Activated naive CD4-positive, alpha-beta T cell treated with Interleukin-2 at 50 U/mL for 16 hours (primary cell): ENCODE results near the gene DLG1.

Source experiments
- DNase-seq: peaks from one replicate; pipeline ENCODE4 v3.0.0-alpha.2; 2020

DLG1 gene

GRCh38 chr3:197026481-197026866 lies 271.9 kb downstream of the DLG1 start:
- DNase-seq: no peak

GRCh38 chr3:197025736-197026480 lies 272.5 kb downstream of the DLG1 start:
- DNase-seq: no peak

DNA sequence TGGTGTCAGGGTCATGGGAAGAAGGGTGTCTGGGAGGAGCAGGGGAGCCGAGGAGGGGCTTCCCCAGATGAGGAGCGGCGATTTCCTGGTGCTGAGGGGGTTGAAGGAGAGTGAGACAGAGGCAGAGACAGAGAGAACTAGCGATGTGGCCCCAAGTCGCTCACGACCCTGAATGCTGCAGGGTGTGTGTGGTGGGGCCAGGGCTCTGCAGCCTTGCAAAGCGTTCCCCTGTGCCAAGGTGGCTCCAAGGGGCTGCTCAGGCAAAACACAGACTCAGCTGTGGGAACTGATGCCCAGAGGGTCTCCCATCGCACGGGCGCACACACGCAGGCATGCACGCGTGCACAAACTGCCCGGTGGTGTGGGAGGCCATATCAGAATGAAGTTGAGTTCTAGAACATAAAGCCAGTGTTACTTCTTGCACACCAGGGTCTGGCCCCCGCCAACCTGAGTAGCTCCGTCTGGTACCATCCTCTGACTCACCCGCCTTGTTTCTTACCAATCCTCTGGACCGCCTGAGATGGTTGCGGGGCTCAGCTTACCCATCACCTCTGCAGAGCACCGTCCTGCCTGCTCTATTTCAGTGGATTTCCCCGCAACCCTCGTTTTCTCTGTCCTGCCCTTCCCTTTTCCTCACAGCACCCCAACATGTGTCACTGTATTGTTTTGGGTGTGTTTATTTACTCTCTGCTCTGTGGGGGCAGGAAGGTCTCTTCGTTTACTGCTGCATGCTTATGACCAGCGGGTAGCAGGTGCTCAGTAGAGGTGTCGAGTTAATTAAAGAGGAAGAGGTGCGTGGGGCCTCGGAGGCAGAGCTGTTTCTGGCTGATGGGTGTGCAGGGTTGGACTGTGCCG lies 273.3 kb downstream of the DLG1 start:
- no peak for DNase-seq

DNA sequence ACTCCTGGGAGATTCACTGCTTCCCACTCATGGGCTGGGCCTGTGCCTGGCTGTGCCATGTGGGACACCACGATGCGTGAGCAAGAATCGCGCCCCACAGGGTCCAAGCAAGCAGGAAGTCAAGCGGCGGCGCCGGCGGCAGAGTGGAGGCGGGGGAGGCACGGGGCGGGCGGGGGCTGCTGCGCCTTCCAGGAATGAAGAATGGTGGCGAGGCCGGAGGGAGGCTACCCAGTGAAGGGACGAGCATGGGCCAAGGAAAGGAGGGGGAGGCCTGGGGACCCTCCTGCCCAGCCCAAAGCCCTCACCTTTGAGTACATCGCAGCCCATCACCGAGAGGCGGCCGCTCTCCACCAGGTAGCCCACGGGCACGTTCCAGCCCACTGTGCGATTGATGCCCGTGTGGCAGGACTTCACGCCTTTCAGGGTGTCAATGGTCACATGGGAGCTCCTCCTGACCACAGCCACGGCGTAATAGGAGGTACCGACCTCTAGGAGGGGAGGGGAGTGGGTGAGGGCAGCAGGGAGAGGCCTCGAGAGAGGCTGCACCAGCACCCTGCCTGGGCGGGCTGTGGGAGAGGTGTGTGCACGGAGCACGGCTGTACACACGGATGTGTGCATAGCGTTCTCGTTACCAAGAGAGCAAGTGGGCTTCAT lies 274.3 kb downstream of the DLG1 start:
- DNase-seq: no peak

DNA sequence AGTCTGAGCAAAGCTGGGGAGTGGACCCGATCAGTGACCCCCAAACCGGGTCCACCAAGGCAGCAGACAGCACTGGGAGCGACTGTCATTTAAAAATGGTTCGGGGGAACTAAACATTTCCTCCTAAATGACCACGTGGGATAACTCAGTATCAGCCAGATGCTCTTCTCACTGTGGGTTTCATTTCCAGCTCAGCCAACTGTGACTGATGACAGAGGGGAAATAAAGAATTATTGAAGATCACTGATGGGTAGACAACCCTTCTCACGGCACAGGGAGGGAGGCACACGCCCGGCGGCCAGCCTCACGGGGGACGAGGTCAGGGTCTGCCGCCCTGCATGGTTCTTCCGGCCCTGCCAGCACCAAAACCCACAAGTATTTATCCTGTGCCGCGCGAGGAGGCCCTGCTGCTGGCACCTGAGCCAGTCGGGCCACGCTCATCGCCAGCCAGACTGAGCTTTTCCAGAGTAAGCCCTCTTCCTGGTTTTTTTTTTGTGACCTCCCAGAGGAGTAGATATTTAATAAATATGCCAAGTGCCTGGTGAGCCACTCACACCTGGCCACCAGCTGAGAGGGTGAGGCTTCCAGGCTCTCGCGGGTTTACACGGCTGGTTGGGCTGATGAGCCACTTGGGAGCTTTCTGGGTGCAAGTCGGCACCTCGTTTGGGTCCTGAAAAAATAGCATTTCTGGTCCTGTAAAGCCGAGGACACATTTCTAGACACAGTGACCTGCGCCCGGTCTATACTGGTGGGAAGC lies 275.0 kb downstream of the DLG1 start:
- DNase-seq: no peak

GRCh38 chr3:197022405-197023231 lies 275.8 kb downstream of the DLG1 start:
- DNase-seq: no peak

DNA sequence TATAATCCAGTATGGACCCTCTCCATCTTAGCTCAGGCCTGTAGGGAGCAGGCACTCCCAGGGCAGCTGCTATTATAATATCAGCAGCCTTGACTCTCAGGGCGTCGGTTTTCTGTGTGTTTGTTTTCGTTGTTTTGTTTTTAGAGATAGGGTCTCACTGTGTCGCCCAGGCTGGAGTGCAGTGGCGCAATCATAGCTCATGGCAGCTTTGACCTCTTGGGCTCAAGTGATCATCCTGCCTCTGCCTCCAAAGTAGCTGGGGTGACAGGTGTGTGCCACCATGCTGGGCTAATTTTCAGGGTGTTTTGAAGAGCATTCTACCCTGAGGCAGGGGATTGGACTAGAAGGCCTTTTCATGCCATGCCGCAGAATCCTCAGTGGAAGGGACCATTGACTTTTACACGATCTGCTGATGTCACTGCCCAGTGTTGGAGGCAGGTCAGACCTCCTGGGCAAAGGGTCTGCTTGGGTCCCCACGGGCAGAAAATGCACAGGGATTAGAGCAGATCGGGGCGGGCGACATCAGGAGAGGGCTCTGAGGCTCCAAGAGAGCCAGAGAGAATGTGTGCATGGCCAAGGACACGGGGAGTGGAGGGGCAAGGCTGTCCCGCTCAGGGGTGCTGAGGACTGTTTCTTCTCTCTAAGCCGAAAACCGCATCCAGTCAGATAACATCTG lies 276.5 kb downstream of the DLG1 start:
- DNase-seq: no peak

DNA sequence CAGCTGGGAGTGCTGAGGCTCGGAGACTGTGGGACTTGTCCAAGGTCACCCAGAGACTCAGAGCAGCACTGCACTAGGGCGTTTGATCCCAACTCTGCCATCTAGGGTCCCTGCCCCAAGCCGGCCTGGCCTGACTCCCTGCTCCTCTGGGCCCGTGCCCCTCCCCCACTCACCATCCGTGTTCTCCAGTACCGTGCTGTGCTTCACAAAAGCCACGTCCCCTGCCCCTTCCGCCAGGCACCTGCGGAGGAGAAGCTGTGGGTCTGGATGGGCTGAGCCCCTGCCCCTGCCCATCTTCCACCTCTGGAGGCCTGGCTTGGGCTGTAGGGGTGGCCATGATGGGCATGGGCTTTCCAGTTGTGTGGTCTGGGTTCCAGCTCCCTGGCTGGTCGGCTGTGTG lies 277.2 kb downstream of the DLG1 start:
- no peak for DNase-seq

DNA sequence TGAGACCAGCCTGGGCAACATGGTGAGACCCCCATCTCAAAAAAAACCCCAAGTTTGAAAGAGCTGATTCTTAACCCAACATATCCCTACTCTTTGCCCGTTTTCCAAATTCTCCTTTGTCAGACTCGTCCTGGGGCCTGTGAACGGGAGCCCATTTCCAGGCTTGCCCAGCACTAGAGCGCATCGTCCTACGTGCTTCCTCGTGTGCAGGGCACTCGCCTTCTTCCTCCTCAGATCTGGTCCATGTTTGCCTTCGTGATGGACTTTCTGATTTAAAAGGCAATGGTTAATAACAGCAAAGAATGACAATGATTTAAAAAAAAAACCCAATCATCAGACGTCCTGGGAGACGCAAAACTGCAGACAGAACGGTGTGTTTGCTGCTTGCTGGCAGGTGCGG lies 278.9 kb downstream of the DLG1 start:
- no peak for DNase-seq

DNA sequence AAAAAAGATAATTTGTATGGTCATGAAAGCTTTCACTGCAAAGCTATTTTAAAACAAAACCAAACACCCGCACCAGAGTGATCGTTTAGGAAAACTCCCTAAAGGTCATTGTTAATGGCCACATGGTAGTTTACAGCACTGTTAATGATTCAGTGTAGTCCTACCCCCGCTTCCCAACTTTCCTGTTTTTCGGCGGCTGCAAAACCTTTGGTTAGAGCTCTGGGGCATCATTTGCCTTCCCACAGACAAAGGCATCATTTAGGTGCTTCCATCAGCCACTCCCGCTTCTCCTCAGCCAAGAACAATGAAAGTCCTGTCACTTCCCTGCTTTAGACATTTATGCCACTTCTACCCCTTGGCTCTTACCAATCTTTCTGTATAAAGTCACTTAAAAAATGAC lies 279.4 kb downstream of the DLG1 start:
- DNase-seq: no peak

- no peak for DNase-seq
These were observed 281.4 kb downstream of the DLG1 start for GRCh38 chr3:197017003-197017402.

DNA sequence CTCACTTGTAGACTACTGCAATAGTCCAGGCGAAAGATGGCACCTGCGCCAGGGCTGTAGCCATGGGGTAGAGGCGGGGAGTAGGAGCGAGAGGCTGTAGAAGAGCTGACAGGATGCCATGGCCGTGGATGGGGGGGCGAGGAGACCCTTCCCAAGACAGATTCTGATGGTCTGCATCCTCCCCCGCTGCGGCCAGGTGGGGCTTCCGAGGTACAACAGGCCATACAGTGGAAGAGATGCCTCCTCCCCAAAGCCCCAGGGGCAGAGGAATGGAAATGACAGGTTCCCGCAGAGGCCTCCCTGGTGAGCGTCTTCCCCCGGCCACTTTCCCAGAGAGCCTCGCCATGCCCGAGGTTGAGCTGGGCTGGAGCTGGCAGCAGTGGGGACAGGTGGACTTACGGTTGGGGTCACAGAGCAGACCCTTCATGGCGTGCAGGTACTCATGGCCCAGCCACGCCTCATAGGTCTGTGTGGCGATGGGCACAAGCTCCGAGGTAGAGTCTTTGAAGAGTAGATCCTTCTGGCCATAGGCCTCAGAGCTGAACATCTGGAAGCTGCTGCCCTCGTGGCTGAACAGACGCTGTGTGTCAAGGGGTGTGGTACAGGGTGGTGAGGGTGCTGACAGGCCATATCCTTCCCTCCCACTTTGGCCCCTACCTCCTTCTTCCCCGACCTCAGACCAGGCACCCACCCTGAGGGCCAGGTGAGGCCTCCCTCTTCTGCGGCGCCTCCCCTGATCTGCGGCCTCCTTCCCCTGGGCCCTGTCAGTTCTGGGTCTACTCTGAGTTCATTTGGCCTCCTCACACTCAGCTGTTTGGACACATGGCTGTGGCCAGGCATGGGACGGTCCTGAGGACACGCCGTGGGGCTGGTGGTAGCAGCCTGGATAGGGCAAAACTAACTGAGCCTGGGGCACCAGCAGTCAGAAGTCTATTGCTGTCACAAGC lies 282.3 kb downstream of the DLG1 start:
- no peak for DNase-seq

- no peak for DNase-seq
These were observed 283.4 kb downstream of the DLG1 start for GRCh38 chr3:197014942-197015575.

DNA sequence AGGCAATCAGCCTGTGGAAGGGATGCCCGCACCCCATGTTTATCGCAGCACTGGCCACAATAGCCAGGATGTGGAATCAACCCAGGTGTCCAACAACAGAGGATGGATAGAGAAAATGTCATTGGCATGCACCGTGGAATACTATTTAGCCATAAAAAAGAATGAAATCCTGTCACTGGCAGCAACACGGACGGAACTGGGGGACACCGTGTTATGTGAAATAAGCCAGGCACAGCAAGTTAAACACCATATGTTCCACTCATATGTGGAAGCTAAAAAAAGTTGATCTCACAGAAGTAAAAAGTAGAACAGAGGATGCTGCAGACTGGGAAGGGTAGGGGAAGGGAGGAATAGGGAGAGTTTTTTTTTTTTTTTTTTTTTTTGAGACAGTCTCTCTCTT lies 284.4 kb downstream of the DLG1 start:
- no peak for DNase-seq

DNA sequence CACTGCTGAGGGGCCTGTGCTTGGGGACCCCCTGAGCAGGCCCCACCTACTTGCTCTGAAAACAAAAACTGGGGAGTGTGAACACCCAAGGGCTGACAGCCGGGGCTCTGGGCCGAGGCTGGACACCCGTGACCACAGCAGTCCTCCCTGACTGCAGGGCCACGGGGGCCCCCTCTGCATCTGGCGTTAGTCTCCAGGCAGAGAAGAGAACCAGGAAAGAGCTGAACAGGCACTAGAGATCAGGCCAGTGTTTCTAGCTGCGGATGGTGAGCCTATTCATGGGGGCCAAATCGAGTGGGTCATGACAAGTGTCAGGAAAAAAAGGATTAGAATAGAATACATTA lies 285.9 kb downstream of the DLG1 start:
- no peak for DNase-seq

- DNase-seq: no peak
These were observed 286.5 kb downstream of the DLG1 start for GRCh38 chr3:197011780-197012539.

DNA sequence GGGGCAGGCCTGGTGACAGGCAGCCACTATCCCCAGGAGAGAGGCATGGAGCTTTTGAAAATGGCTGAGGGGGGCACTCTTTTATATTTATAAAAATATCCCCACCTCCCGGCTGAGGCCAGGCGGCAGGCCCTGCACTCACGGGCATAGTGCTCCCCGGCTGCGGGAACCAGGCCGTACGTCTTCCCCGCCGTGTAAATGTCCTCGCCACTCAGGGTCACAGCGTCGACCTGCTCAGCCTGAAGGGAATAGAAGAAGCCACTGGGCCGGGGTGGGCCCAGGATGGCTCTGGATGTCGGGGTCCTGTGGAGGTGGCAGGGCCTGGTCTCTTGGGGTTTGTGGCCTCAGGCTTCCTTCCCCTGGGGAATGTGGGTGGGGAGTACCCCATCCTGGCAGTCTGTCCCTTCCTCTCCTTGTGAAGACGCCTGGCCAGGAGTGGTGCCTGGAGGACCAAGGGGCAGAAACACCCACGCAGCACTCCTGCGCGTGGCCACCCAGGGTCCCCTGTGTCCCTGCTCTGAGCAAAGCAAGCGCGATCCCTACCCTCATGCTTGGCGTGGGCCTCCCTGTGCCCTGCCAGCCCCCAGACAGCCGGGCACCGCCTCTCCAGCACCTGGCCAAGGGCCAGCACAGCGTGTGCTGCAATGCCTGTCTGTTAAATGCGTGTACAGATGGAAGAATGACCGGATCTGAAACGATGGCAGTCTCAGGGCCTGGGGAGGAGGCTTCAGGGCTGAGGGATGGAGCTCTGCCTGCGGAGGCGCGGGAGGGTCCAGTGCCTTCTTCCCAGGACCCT lies 287.7 kb downstream of the DLG1 start:
- DNase-seq: no peak

GRCh38 chr3:197009532-197010019 lies 288.8 kb downstream of the DLG1 start:
- DNase-seq: no peak
